Measurements from ENCODE around the gene GDPD1. TPM values are rescaled to one million over a fixed set of nuclear protein-coding genes. Genes with fewer than 3 reads are reported as not detected.
A peak's percentile ranks its signal among the peaks of the same experiment; 100 is the strongest.

GDPD1 gene
- total and polyA plus RNA-seq, 9 of the 15 experiments (the other 6 are each of a cell fraction or from before 2014, with no cell fraction given): 5.7 to 15.2 (median 9.3) TPM

GRCh38 chr17:59202320-59202719 lies 18.0 kb upstream of the GDPD1 start (continued):
- TF ChIP-seq ZNF609 (CRISPR knock-in tag; IDR thresholded peaks at IDR 0.05; ENCODE audit: borderline replicate concordance) (no peak), RBM25 (IDR thresholded peaks at IDR 0.05; ENCODE audit: low read depth, low read length, severe bottlenecking) (peak; percentile 34)

DNA sequence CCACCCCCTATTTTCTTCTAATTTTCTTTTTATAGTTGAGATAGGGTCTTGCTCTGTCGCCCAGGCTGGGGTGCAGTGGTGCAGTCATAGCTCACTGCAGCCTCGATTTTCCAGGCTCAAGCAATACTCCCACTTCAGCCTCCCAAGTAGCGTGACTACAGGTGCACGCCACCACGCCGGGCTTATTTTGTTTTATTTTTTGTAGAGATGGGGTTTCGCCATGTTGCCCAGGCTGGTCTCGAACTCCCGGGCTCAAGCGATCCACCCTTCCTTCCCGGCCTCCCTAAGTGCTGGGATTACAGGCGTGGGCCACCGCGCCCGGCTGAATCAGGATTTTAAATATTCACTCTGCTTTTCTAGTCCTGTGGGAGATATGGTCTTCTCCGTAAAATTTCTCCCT lies 941 bp upstream of the GDPD1 start:
- H3K4me1 ChIP-seq (replicated peaks in 1 of 2; ENCODE audit: control insufficient read depth in 2 of 2, insufficient read depth in 2 of 2, low read length in 2 of 2): peaks cover 3 to 11% of the 10 kb centered on the region in 2 experiments; a peak in 2 of 5 replicates
- WGBS (ENCODE audit: insufficient coverage, low coverage, missing lambda C conversion rate): 91% methylated on average over 16 of the region's 16 CpGs
- TF ChIP-seq KLF6 (CRISPR knock-in tag; IDR thresholded peaks at IDR 0.05; ENCODE audit: borderline replicate concordance) (no peak), ZNF121 (CRISPR knock-in tag; conservative IDR thresholded peaks at IDR 0.05) (peak; percentile 25; the same call in 1 of the 2 replicates), CBX2 (IDR thresholded peaks at IDR 0.05; ENCODE audit: insufficient read depth, low read length, poor library complexity, severe bottlenecking) (no peak)
- ATAC-seq: no peak
- H3K27ac ChIP-seq (ENCODE audit: extremely low read depth, low read depth, low read length): peak overlapping the region; percentile 17; the same call in 1 of the 3 replicates
- no peak for FAIRE-seq
- POLR2A ChIA-PET: interaction anchor here (0.6 to 1.6 kb wide), 3 partner anchors 9 to 916 kb away, joined by 3 to 13 read pairs (median 4); partner anchors contain the start of gene SMG8
- H2AFZ ChIP-seq (ENCODE audit: low read depth, low read length): peak overlapping the region; percentile 95
- no peak for DNase-seq (ENCODE audit: extremely low read depth in 1 of 4, low spot score in 3 of 4)
- H4K20me1 ChIP-seq (replicated peaks; ENCODE audit: control insufficient read depth, insufficient read depth, low read length): no peaks in the 10 kb centered on the region
- no peaks in the 10 kb centered on the region for H3K9me1 ChIP-seq (ENCODE audit: control insufficient read depth, insufficient read depth, low read length)
- H3K27me3 ChIP-seq (ENCODE audit: control insufficient read depth in 2 of 2, insufficient read depth in 2 of 2, low read length in 2 of 2): no peaks in the 10 kb centered on the region
- no peaks in the 10 kb centered on the region for H3K9me3 ChIP-seq (replicated peaks; ENCODE audit: control insufficient read depth, insufficient read depth, low read depth, low read length)
- BruUV-seq (replicated peaks): no TSS peak
- H3K36me3 ChIP-seq (ENCODE audit: control insufficient read depth, insufficient read depth, low read length): peaks cover 13% of the 10 kb centered on the region
- intact Hi-C loops (cut with micrococcal nuclease): no loop called here
- H3K4me2 ChIP-seq (ENCODE audit: insufficient read depth, low read length): no peak overlapping the region
- H3K4me3 ChIP-seq: no peak overlapping the region
- no peak overlapping the region for H3K9ac ChIP-seq (ENCODE audit: insufficient read depth in 1 of 2, low read depth in 2 of 2, low read length in 2 of 2)
- H3K79me2 ChIP-seq (ENCODE audit: control insufficient read depth, insufficient read depth, low read length): peaks cover 23% of the 10 kb centered on the region
- CTCF ChIA-PET (ENCODE audit: low intra/inter-chr PET ratio): no interaction called here
- in situ Hi-C loops (cut with MboI): no loop called here

Data from K562 (cell line).